Measurements from ENCODE around the gene TLCD3B. TPM values are rescaled to one million over a fixed set of nuclear protein-coding genes. Genes with fewer than 3 reads are reported as not detected.

TLCD3B gene
- total and polyA plus RNA-seq, 3 donors from 2014 or later = 51.8 to 194 (median 82.7) TPM

DNA sequence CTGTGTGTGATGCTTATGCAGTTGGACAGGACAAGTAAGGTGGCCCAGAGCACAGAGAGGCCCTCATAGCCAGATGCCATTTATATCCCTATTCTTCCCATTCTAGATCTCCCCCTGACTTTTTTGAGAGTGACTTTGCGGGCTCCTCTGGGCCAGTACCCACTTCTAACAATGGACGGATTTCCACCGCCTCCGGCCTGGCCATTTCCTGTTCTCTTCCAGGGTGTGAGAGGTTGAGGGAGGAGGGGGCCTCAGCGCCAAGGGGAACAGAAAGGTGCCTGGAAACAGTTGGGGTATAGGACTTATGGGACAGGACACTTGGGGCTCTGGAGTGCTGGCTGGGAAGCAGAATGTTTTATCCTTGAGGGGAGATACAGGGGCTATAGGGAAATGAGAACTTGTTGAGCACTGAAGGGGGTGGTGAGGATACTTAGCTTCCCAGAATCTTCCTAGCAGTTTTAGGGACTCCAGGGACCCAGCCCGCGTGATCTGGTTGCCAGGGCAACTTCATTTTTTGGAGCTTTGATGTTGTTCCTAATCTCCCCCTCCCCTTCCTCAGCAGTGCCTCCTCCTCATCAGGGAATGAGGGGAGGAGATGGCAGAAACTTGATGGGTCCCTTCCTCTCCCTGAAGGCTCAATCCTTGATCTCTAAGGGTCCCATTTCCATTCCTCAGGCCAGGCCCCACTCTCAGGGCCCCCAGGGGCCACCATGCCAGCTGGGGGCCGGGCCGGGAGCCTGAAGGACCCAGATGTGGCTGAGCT lies 53.8 kb downstream of the TLCD3B start:
- Histone ChIP-seq H3K4me1 (peaks cover 24% of the 10 kb centered on the region), H3K36me3 (ENCODE audit: low read depth, missing control alignments) (no peaks in the 10 kb centered on the region), H3K4me3 (no peak overlapping the region), H3K27ac (peak overlapping the region in 1 of 2 donors; percentile 39), H3K27me3 (no peaks in the 10 kb centered on the region), H3K9me3 (no peaks in the 10 kb centered on the region)
- DNase-seq = no peak
- TF ChIP-seq, protein P1, sequence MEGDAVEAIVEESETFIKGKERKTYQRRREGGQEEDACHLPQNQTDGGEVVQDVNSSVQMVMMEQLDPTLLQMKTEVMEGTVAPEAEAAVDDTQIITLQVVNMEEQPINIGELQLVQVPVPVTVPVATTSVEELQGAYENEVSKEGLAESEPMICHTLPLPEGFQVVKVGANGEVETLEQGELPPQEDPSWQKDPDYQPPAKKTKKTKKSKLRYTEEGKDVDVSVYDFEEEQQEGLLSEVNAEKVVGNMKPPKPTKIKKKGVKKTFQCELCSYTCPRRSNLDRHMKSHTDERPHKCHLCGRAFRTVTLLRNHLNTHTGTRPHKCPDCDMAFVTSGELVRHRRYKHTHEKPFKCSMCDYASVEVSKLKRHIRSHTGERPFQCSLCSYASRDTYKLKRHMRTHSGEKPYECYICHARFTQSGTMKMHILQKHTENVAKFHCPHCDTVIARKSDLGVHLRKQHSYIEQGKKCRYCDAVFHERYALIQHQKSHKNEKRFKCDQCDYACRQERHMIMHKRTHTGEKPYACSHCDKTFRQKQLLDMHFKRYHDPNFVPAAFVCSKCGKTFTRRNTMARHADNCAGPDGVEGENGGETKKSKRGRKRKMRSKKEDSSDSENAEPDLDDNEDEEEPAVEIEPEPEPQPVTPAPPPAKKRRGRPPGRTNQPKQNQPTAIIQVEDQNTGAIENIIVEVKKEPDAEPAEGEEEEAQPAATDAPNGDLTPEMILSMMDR (IDR thresholded peaks at IDR 0.05) = no peak
- no peak for TF ChIP-seq POLR2A (IDR thresholded peaks at IDR 0.05)
- WGBS, 2 donors = 60 to 68% methylated on average over 7 to 9 of the region's 9 CpGs
- intact Hi-C loops (cut with DNase I; ENCODE audit: low total_unique reads) = no loop called here

DNA sequence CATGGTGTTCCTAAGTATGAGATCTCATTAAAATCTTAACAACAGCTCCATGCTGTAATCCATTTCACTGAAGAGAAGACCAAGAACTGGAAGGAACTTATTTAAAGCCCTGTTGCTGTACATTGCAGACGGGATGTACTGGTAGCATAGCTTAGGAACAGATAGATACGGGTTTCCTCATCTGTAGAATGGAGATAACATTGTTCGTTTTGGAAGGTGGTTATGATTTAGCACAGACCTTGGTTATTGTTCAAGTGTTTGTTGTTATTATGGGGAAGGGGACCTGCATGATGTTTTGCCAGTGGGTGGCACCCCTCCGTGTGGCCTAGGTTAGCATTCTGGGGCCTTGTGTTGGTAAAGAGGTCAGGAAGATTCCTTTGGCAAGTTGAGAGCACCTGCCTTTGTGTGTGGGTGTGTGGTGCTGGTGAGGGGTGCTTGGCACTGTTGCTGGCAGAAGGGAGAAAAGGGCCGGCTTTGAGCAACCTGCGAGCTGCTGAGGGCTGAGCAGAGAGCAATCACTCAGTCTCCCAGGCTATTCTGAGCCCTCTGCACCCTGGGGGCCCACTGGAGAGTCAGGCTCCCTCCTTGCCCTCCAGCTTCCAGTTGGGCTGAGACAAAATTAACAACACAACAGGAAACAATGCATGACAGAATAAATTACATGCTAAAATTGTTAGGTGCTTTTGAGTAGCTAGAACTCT lies 55.1 kb downstream of the TLCD3B start:
- intact Hi-C loops (cut with DNase I; ENCODE audit: low total_unique reads) = no loop called here
- H3K9me3 ChIP-seq = no peaks in the 10 kb centered on the region
- TF ChIP-seq, protein P1 (IDR thresholded peaks at IDR 0.05) = no peak
- TF ChIP-seq POLR2A (IDR thresholded peaks at IDR 0.05) = no peak
- H3K27ac ChIP-seq = no peak overlapping the region
- DNase-seq = no peak
- peaks cover 24% of the 10 kb centered on the region for H3K4me1 ChIP-seq
- H3K4me3 ChIP-seq = no peak overlapping the region
- H3K36me3 ChIP-seq (ENCODE audit: low read depth, missing control alignments) = no peaks in the 10 kb centered on the region
- H3K27me3 ChIP-seq = no peaks in the 10 kb centered on the region
- WGBS, 2 donors = 19 to 28% methylated on average over 6 of the region's 6 CpGs

DNA sequence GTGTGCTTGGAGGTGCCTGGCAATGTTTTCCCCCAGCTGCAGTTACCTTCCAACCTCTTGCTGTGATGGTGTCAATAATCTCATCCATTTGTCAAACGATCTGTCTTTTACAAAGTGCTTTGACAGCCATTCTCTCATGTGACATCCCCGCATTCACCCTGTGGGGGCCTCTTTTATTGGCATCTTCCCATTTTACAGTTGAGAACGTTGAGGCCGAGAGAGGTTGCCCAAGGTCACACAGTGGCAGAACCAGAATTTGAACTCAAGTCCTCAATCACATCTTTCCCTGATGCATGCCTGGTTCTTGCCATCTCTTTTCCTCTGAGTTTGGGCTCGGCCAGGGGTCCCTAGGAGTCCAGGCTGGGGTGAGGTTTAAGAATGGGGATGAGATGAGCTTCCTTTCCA lies 55.9 kb downstream of the TLCD3B start:
- TF ChIP-seq, protein P1 (IDR thresholded peaks at IDR 0.05) = no peak
- TF ChIP-seq POLR2A (IDR thresholded peaks at IDR 0.05) = no peak
- Histone ChIP-seq H3K4me3 (peak overlapping the region in 1 of 2 donors; percentile 90), H3K27ac (peak overlapping the region; percentile 69 to 95), H3K36me3 (ENCODE audit: low read depth, missing control alignments) (no peaks in the 10 kb centered on the region), H3K4me1 (peaks cover 24% of the 10 kb centered on the region), H3K27me3 (no peaks in the 10 kb centered on the region), H3K9me3 (no peaks in the 10 kb centered on the region)
- intact Hi-C loops (cut with DNase I; ENCODE audit: low total_unique reads) = no loop called here
- DNase-seq = no peak
- WGBS, 2 donors = 30% methylated on average over 5 of the region's 5 CpGs

Other genes starting within 250 kb of the TLCD3B start
- gene KIF22, start 240.5 kb downstream of the TLCD3B start, total RNA-seq = 10 to 100 TPM; 79.8 to 85.1 TPM
- gene KIF22, start 240.5 kb downstream of the TLCD3B start, polyA plus RNA-seq (ENCODE audit: insufficient read depth, low read depth, low replicate concordance) = 69.6 TPM
- gene MAZ, start 224.7 kb downstream of the TLCD3B start, total RNA-seq = 100 to 1,000 TPM; 173 to 186 TPM
- gene MAZ, start 224.7 kb downstream of the TLCD3B start, polyA plus RNA-seq (ENCODE audit: insufficient read depth, low read depth, low replicate concordance) = 217 TPM
- 10 to 100 TPM; 13.3 to 18.0 TPM for gene PRRT2, start 219.1 kb downstream of the TLCD3B start, total RNA-seq
- 8.0 TPM for gene PRRT2, start 219.1 kb downstream of the TLCD3B start, polyA plus RNA-seq (ENCODE audit: insufficient read depth, low read depth, low replicate concordance)
- gene PAGR1, start 215.1 kb downstream of the TLCD3B start, total RNA-seq = 10 to 100 TPM; 53.0 to 68.4 TPM
- gene PAGR1, start 215.1 kb downstream of the TLCD3B start, polyA plus RNA-seq (ENCODE audit: insufficient read depth, low read depth, low replicate concordance) = 36.1 TPM
- gene MVP, start 210.8 kb downstream of the TLCD3B start, total RNA-seq = 100 to 1,000 TPM; 147 to 224 TPM
- 119 TPM for gene MVP, start 210.8 kb downstream of the TLCD3B start, polyA plus RNA-seq (ENCODE audit: insufficient read depth, low read depth, low replicate concordance)
- gene CDIPT, start 168.0 kb downstream of the TLCD3B start, total RNA-seq = 100 to 1,000 TPM in 1 of 2 donors, 10 to 100 TPM in 1; 90.3 to 100 TPM
- 68.7 TPM for gene CDIPT, start 168.0 kb downstream of the TLCD3B start, polyA plus RNA-seq (ENCODE audit: insufficient read depth, low read depth, low replicate concordance)
- gene SEZ6L2, start 131.7 kb downstream of the TLCD3B start, total RNA-seq = 10 to 100 TPM; 43.7 to 57.5 TPM
- gene SEZ6L2, start 131.7 kb downstream of the TLCD3B start, polyA plus RNA-seq (ENCODE audit: insufficient read depth, low read depth, low replicate concordance) = 40.9 TPM
- 10 to 100 TPM in 1 of 2 donors, 1 to 10 TPM in 1; 6.2 to 13.7 TPM for gene ASPHD1, start 130.8 kb downstream of the TLCD3B start, total RNA-seq
- 11.1 TPM for gene ASPHD1, start 130.8 kb downstream of the TLCD3B start, polyA plus RNA-seq (ENCODE audit: insufficient read depth, low read depth, low replicate concordance)
- 100 to 1,000 TPM; 202 to 241 TPM for gene KCTD13, start 105.0 kb downstream of the TLCD3B start, total RNA-seq
- gene KCTD13, start 105.0 kb downstream of the TLCD3B start, polyA plus RNA-seq (ENCODE audit: insufficient read depth, low read depth, low replicate concordance) = 126 TPM
- 100 to 1,000 TPM; 160 to 203 TPM for gene TMEM219, start 69.2 kb downstream of the TLCD3B start, total RNA-seq
- gene TMEM219, start 69.2 kb downstream of the TLCD3B start, polyA plus RNA-seq (ENCODE audit: insufficient read depth, low read depth, low replicate concordance) = 280 TPM
- 100 to 1,000 TPM; 126 to 140 TPM for gene TAOK2, start 57.4 kb downstream of the TLCD3B start, total RNA-seq
- 66.5 TPM for gene TAOK2, start 57.4 kb downstream of the TLCD3B start, polyA plus RNA-seq (ENCODE audit: insufficient read depth, low read depth, low replicate concordance)
- gene HIRIP3, start 35.7 kb downstream of the TLCD3B start, total RNA-seq = 10 to 100 TPM; 32.1 to 40.2 TPM
- gene HIRIP3, start 35.7 kb downstream of the TLCD3B start, polyA plus RNA-seq (ENCODE audit: insufficient read depth, low read depth, low replicate concordance) = 57.3 TPM
- 10 to 100 TPM; 64.0 to 72.3 TPM for gene INO80E, start 35.0 kb downstream of the TLCD3B start, total RNA-seq
- gene INO80E, start 35.0 kb downstream of the TLCD3B start, polyA plus RNA-seq (ENCODE audit: insufficient read depth, low read depth, low replicate concordance) = 98.1 TPM
- 10 to 100 TPM; 28.3 to 45.3 TPM for gene DOC2A, start 20.2 kb downstream of the TLCD3B start, total RNA-seq
- 75.1 TPM for gene DOC2A, start 20.2 kb downstream of the TLCD3B start, polyA plus RNA-seq (ENCODE audit: insufficient read depth, low read depth, low replicate concordance)
- gene C16orf92, start 8.1 kb downstream of the TLCD3B start, total RNA-seq = 10 to 100 TPM; 12.4 to 91.3 TPM
- 20.3 TPM for gene C16orf92, start 8.1 kb downstream of the TLCD3B start, polyA plus RNA-seq (ENCODE audit: insufficient read depth, low read depth, low replicate concordance)
- 100 to 1,000 TPM; 373 to 521 TPM for gene ALDOA, start 34.5 kb upstream of the TLCD3B start, total RNA-seq
- 467 TPM for gene ALDOA, start 34.5 kb upstream of the TLCD3B start, polyA plus RNA-seq (ENCODE audit: insufficient read depth, low read depth, low replicate concordance)
- gene PPP4C, start 44.7 kb upstream of the TLCD3B start, total RNA-seq = 100 to 1,000 TPM in 1 of 2 donors, 10 to 100 TPM in 1; 82.1 to 109 TPM
- 154 TPM for gene PPP4C, start 44.7 kb upstream of the TLCD3B start, polyA plus RNA-seq (ENCODE audit: insufficient read depth, low read depth, low replicate concordance)
- gene TBX6, start 60.7 kb upstream of the TLCD3B start, total RNA-seq = 1 to 10 TPM; 1.3 to 2.9 TPM
- 1.7 TPM for gene TBX6, start 60.7 kb upstream of the TLCD3B start, polyA plus RNA-seq (ENCODE audit: insufficient read depth, low read depth, low replicate concordance)
- gene YPEL3, start 64.9 kb upstream of the TLCD3B start, total RNA-seq = 10 to 100 TPM; 69.4 to 75.3 TPM
- gene YPEL3, start 64.9 kb upstream of the TLCD3B start, polyA plus RNA-seq (ENCODE audit: insufficient read depth, low read depth, low replicate concordance) = 55.3 TPM
- gene GDPD3, start 82.3 kb upstream of the TLCD3B start, total RNA-seq = 1 to 10 TPM; 1.5 to 4.0 TPM
- 7.2 TPM for gene GDPD3, start 82.3 kb upstream of the TLCD3B start, polyA plus RNA-seq (ENCODE audit: insufficient read depth, low read depth, low replicate concordance)
- gene MAPK3, start 91.9 kb upstream of the TLCD3B start, total RNA-seq = 10 to 100 TPM; 69.4 to 81.8 TPM
- gene MAPK3, start 91.9 kb upstream of the TLCD3B start, polyA plus RNA-seq (ENCODE audit: insufficient read depth, low read depth, low replicate concordance) = 109 TPM
- 1 to 10 TPM; 4.4 to 9.6 TPM for gene CORO1A, start 152.3 kb upstream of the TLCD3B start, total RNA-seq
- 19.7 TPM for gene CORO1A, start 152.3 kb upstream of the TLCD3B start, polyA plus RNA-seq (ENCODE audit: insufficient read depth, low read depth, low replicate concordance)
- 100 to 1,000 TPM; 133 to 161 TPM for gene BOLA2B, start 162.4 kb upstream of the TLCD3B start, total RNA-seq
- gene BOLA2B, start 162.4 kb upstream of the TLCD3B start, polyA plus RNA-seq (ENCODE audit: insufficient read depth, low read depth, low replicate concordance) = 70.9 TPM
- gene SLX1A, start 162.6 kb upstream of the TLCD3B start, total RNA-seq = 10 to 100 TPM; 42.4 to 44.8 TPM
- 10.4 TPM for gene SLX1A, start 162.6 kb upstream of the TLCD3B start, polyA plus RNA-seq (ENCODE audit: insufficient read depth, low read depth, low replicate concordance)
- 10 to 100 TPM in 1 of 2 donors, 1 to 10 TPM in 1; 6.8 to 20.0 TPM for gene SULT1A3, start 168.0 kb upstream of the TLCD3B start, total RNA-seq
- 6.4 TPM for gene SULT1A3, start 168.0 kb upstream of the TLCD3B start, polyA plus RNA-seq (ENCODE audit: insufficient read depth, low read depth, low replicate concordance)
- gene NPIPB13, start 217.2 kb upstream of the TLCD3B start, total RNA-seq = 10 to 100 TPM; 11.0 to 15.7 TPM
- gene NPIPB13, start 217.2 kb upstream of the TLCD3B start, polyA plus RNA-seq (ENCODE audit: insufficient read depth, low read depth, low replicate concordance) = 4.7 TPM